OCI-LY7 (cell line): ENCODE data around the gene DNAJB1.

ENCODE experiments used
- EZH2phosphoT487 ChIP-seq: fragments of 200-600 bp; sonication (generic); IDR thresholded peaks from 2 replicates; pipeline ENCODE4 v1.6.1; 2018; ENCODE audit warnings: low read depth, borderline replicate concordance, mild to moderate bottlenecking, mixed run types, antibody characterized with exemption, low read length, moderate library complexity, mixed read lengths
- TF ChIP-seq, protein P1 (sequence below): fragments of 200-600 bp; sonication (generic); conservative IDR thresholded peaks from 2 replicates; pipeline ENCODE4 v1.5.1; 2014; ENCODE audit warnings: mild to moderate bottlenecking, antibody characterized with exemption, low read length, moderate library complexity, mixed read lengths

- TF ChIP-seq, protein P1, sequence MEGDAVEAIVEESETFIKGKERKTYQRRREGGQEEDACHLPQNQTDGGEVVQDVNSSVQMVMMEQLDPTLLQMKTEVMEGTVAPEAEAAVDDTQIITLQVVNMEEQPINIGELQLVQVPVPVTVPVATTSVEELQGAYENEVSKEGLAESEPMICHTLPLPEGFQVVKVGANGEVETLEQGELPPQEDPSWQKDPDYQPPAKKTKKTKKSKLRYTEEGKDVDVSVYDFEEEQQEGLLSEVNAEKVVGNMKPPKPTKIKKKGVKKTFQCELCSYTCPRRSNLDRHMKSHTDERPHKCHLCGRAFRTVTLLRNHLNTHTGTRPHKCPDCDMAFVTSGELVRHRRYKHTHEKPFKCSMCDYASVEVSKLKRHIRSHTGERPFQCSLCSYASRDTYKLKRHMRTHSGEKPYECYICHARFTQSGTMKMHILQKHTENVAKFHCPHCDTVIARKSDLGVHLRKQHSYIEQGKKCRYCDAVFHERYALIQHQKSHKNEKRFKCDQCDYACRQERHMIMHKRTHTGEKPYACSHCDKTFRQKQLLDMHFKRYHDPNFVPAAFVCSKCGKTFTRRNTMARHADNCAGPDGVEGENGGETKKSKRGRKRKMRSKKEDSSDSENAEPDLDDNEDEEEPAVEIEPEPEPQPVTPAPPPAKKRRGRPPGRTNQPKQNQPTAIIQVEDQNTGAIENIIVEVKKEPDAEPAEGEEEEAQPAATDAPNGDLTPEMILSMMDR = no peak
- no peak for TF ChIP-seq EZH2phosphoT487
Observed at GRCh38 chr19:14482172-14482941, 35.8 kb downstream of the DNAJB1 start.
